Colonic mucosa (tissue), 4 donors: Measurements from ENCODE around the gene NLRC3. TPM values are rescaled to one million over a fixed set of nuclear protein-coding genes. Genes with fewer than 3 reads are reported as not detected.
A peak's percentile ranks its signal among the peaks of the same experiment; 100 is the strongest.
"Not testable (repeated sequence)": the region's sequence is repeated elsewhere in the genome, so short reads cannot be mapped to it uniquely, and the experiment has no call there.

ENCODE experiments used
- DNase-seq: peaks from one replicate; pipeline ENCODE4 v3.0.0-alpha.2; 2020
- H3K27ac ChIP-seq: fragments of 200-600 bp; one replicate; pipeline ENCODE4 v1.8.0; 2021
- H3K27me3 ChIP-seq: fragments of 200-600 bp; one replicate; pipeline ENCODE4 v1.8.0; 2021
- H3K36me3 ChIP-seq: fragments of 200-600 bp; one replicate; pipeline ENCODE4 v1.8.0; 2021
- H3K4me1 ChIP-seq: fragments of 200-600 bp; one replicate; pipeline ENCODE4 v1.8.0; 2021; ENCODE audit warnings: mild to moderate bottlenecking
- H3K4me3 ChIP-seq: fragments of 200-600 bp; one replicate; pipeline ENCODE4 v1.8.0; 2021
- H3K9ac ChIP-seq, 2 donors: one replicate each; pipeline ENCODE4 v1.7.0; 2013; ENCODE audit warnings: control low read depth in 2 of 2, low read depth in 2 of 2, low read length in 2 of 2
- H3K9me3 ChIP-seq: fragments of 200-600 bp; one replicate; pipeline ENCODE4 v1.8.0; 2021
- intact Hi-C: fragments of 100-400 bp; cut with DNase I; formaldehyde crosslinking; loops from one replicate; pipeline ENCODE4 v1.14.1; 2022
- total RNA-seq, 2 donors: library from RNA; stranded (reverse); fragmentation: NEBNext Ultra II Directional in 1 of 2; extraction: Animal tissue kit (Norgen Biotek cat#: 25700) in 1 of 2; gene quantifications; one replicate each; pipeline ENCODE4 v1.2.1, GENCODE V29; 2021
- TF ChIP-seq, protein P1 (sequence below): fragments of 200-600 bp; IDR thresholded peaks from one replicate; pipeline ENCODE4 v1.8.0; 2022; ENCODE audit warnings: antibody characterized with exemption, mild to moderate bottlenecking
- donor health status: healthy.
- donor health status: DM: no; HTN: no; CAD: no.
- donor health status: DM: no; HTN: no; CAD: no.

The NLRC3 gene
- total RNA-seq, 2 donors from 2014 or later: 0.93 to 2.0 TPM

- intact Hi-C loops, H3K36me3 ChIP-seq, H3K27ac ChIP-seq, H3K27me3 ChIP-seq, H3K4me3 ChIP-seq, H3K9me3 ChIP-seq, H3K9ac ChIP-seq, H3K4me1 ChIP-seq: not testable (repeated sequence)
- peak; percentile 69 for DNase-seq
- TF ChIP-seq, protein P1, sequence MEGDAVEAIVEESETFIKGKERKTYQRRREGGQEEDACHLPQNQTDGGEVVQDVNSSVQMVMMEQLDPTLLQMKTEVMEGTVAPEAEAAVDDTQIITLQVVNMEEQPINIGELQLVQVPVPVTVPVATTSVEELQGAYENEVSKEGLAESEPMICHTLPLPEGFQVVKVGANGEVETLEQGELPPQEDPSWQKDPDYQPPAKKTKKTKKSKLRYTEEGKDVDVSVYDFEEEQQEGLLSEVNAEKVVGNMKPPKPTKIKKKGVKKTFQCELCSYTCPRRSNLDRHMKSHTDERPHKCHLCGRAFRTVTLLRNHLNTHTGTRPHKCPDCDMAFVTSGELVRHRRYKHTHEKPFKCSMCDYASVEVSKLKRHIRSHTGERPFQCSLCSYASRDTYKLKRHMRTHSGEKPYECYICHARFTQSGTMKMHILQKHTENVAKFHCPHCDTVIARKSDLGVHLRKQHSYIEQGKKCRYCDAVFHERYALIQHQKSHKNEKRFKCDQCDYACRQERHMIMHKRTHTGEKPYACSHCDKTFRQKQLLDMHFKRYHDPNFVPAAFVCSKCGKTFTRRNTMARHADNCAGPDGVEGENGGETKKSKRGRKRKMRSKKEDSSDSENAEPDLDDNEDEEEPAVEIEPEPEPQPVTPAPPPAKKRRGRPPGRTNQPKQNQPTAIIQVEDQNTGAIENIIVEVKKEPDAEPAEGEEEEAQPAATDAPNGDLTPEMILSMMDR: peak; percentile 51
Measured at GRCh38 chr16:3527216-3527829, 49.9 kb downstream of the NLRC3 start.

DNA sequence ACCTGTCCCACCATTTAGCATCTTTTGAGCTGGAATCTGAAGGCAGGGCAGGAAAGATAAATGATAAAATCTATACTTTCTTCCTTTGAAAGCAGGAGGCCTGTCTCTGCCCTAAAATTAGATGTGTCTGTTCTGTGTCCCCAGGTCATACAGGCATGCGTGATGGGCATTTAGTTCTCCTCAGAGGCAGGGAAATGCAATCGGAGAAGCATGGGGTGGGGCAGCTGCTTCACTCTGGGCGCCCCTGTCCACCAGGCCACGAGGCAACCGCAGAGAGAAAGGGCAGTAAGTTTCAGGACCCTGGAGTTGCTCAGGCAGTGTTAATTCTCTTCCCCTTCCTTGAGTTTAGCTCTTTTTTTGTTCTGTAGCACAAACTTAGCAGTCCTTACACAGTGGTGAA lies 51.3 kb downstream of the NLRC3 start:
- no peak overlapping the region for H3K9ac ChIP-seq
- TF ChIP-seq, protein P1: no peak
- no peaks in the 10 kb centered on the region for H3K4me1 ChIP-seq
- H3K27me3 ChIP-seq: no peaks in the 10 kb centered on the region
- no peak for DNase-seq
- intact Hi-C loops: no loop called here
- no peaks in the 10 kb centered on the region for H3K9me3 ChIP-seq
- no peak overlapping the region for H3K27ac ChIP-seq
- no peaks in the 10 kb centered on the region for H3K36me3 ChIP-seq
- H3K4me3 ChIP-seq: no peak overlapping the region

DNA sequence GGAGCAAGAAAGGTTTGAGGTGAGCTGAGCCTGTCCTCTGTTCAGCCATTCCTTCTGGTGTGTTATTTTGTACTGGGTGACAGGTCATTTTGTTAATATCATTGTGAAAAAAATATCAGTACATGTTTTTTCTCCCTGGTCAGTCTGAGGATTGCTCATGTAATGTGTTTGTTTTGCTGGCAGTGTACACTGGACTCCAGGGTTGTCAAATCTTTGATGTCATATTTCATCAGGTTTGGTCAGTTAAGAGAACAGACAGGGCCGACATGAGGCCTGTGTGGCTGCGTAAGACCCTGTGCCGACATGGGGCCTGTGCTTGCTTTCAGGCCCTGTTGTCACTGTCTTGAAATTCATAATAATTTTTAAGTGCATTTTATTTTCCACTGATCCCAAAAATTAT lies 53.9 kb downstream of the NLRC3 start:
- Histone ChIP-seq H3K27ac (no peak overlapping the region), H3K27me3 (no peaks in the 10 kb centered on the region), H3K4me3 (no peak overlapping the region), H3K4me1 (no peaks in the 10 kb centered on the region), H3K9me3 (no peaks in the 10 kb centered on the region), H3K9ac (no peak overlapping the region), H3K36me3 (no peaks in the 10 kb centered on the region)
- DNase-seq: no peak
- intact Hi-C loops: no loop called here
- TF ChIP-seq, protein P1: no peak

- TF ChIP-seq, protein P1: no peak
- Histone ChIP-seq H3K9me3 (no peaks in the 10 kb centered on the region), H3K4me1 (no peaks in the 10 kb centered on the region), H3K27ac (no peak overlapping the region), H3K36me3 (no peaks in the 10 kb centered on the region), H3K27me3 (no peaks in the 10 kb centered on the region), H3K4me3 (no peak overlapping the region), H3K9ac (no peak overlapping the region)
- intact Hi-C loops: no loop called here
- DNase-seq: no peak
Measured at GRCh38 chr16:3520841-3521240, 56.4 kb downstream of the NLRC3 start.

- no peak overlapping the region for H3K27ac ChIP-seq
- H3K4me3 ChIP-seq: no peak overlapping the region
- H3K9ac ChIP-seq: no peak overlapping the region
- no peaks in the 10 kb centered on the region for H3K9me3 ChIP-seq
- intact Hi-C loops: no loop called here
- H3K27me3 ChIP-seq: no peaks in the 10 kb centered on the region
- TF ChIP-seq, protein P1: no peak
- no peak for DNase-seq
- no peaks in the 10 kb centered on the region for H3K4me1 ChIP-seq
- H3K36me3 ChIP-seq: no peaks in the 10 kb centered on the region
Measured at GRCh38 chr16:3520413-3520812, 56.8 kb downstream of the NLRC3 start.
